Metanephros (tissue), 2 donors: Measurements from ENCODE around the gene ERVK3-1. TPM values are rescaled to one million over a fixed set of nuclear protein-coding genes. Genes with fewer than 3 reads are reported as not detected.

Experiments
- small RNA-seq: library from RNA; depleted of rRNA; stranded (forward); fragments of <200 nt; gene quantifications from one replicate; pipeline ENCODE3, GENCODE V24; 2014; ENCODE audit warnings: low replicate concordance
- total RNA-seq: library from RNA; depleted of rRNA; stranded (reverse); fragments of >200 nt; gene quantifications from one replicate; pipeline ENCODE4 v1.2.3, GENCODE V29; 2014

ERVK3-1 gene, protein sequence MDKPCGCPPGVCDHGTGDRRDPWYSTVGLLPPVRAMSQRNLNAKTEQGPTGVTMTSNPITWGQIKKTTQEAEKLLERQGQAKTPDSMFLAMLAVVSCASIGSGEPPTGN
- total RNA-seq, result 38.0 TPM

DNA sequence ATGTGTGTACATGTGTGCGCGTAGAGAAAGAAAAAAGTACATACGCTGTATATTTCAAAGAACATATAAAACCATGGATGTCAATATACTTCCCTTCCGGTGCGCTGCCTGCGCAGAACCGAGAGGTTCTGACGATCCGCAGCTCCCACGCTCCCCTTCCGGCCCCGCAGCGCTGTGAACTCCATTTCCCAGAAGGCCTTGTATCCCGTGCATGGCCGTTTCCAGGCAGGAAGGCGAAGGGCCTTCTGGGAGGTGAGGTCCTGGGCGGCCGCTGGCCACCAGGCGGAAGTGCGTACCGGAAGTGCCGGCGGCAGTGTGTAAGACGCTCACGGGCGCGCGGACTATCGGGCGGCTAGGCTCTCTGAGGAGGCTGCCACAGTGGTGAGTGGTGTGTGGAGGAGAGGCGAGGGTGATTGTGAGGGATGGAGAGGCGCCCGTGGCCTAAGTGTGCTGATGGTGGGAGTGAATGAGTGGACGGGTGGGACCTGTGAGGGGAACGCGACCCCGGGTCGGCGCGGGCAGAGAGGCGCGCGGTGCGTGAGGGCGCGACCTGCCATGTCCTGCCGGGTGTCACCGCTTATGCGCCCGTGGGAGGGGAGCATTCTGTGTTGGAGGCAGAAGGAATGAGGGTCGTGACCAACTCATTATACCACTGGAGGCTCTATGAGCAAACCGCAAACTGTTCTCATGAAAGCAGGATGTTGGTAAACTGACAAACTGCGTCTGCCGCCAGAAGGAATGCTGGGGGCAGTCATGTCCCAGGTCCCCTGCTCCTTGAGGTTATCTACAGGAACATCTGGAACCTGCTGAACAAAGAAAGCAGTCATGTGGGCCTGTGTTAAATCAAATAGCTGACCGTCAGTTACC is at the start of gene ERVK3-1:
Gene ERVK3-1 (plus strand): TSS at position 313 of the 867 bp plus-strand sequence. CDS start 6,792 bp downstream, outside the sequence.

DNA sequence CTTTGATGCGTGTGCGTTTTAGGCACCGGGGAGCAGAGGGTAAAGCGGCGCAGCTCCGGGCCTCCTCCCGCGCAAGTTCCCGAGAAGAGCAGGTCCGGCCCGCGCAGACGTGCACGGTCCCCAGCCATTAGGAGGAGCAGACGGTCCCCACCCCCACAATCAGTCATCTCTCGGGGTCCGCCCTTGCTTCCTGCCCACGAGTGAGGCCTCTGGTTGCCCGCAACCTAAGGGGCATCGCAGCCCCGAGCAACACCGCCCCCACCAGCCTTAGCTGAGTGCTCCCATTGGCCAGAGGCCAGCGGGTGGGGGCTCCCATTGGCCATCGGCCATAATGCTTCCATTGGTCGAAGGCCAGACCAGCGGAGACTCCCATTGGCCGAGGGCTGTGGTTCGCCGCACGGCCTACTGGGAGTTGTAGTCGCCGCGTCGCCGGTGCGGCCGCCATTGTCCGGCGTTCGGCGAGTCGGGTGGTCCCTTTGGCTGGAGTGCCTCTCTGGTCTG is 26.6 kb upstream of the ERVK3-1 start, which contains the start of gene ZNF8:
Gene ZNF8 (plus strand): TSS at position 415 of the 501 bp plus-strand sequence. CDS start 127 bp downstream, outside the sequence.

DNA sequence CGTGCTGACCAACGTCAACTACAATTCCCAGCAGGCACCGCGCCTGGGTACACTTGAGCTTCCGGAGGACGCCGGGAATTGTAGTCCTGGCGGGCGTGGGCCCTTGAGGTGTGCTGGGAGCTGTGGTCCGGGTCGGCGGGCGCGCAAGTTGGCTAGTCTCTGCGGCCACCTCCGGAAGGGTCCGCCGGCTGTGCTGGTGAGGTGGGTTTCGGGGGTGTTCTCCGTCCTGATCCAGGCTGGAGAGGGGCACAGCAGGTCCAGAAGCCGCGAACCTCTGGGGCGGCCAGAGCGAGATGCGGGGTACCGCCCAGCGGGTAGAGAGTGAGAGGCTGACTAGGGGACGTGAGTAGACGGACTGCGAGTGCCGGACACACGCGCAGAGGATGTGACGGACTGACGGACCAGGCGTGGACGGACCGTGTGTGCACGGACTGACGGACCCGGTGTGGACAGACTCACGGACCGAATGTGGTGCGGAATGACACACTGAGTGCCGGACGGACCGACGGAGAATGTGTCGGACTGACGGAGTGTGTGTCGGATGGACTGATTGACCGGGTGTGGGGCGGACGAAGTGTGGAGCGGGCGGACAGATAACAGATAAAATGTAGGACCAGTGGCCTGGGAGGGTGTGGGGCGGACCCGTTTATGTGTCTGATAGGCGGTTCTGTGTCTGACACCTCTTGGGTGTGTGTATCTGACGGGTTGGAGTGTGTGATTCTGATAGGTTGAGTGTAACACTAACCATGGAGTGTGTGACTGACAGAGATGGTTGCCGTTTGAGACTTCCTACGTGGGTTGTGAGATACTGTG is 21.9 kb downstream of the ERVK3-1 start, which contains the start of gene ZSCAN22:
Gene ZSCAN22 (plus strand): TSS at position 81 of the 813 bp plus-strand sequence. CDS start 7,809 bp downstream, outside the sequence.

DNA sequence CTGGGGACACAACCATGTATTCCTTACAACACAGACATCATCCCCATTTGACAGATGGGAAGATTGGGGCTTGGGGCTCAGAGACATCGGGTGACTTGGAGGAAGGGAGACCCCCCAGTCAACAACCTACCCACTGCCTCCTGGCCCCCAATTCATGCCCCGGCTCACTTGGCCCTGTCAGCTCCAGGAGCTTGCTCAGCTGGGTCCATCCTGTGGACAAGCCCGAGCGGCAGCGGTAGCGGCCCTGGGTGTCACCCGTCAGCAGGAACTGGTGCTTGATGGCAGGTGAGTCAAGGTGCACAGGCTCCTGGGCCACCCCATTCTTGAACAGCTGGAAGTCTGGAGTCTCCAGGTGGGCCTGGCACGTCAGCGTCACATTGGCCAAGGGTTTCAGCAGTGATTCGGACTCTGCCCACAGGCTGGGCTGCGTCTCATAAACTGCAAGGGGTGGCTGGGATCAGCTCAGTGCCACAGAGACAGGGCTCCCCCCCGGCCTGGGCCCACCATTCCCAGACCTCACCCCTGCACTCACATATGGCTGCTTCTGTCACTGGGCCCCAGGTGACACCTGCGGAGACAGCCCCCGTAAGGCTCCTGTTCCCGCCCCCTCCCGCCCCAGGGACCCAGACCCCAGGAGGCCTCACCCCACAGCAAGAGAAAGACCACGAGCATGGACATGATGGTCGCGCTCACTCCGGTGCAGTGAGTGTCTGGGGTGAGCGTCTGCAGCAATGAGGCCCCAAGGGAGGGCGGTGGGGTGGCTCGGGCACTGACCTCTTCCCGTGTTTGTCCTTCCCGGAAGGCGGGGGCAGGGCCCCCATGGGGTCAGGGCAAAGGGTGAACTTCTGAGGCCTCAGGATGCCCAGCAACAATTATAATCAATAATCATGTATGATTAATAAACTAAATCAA is 47.8 kb downstream of the ERVK3-1 start, which contains the start of gene A1BG:
Gene A1BG (minus strand): TSS at position 733 of the 912 bp plus-strand sequence. CDS start 55 bp downstream, at position 678.

DNA sequence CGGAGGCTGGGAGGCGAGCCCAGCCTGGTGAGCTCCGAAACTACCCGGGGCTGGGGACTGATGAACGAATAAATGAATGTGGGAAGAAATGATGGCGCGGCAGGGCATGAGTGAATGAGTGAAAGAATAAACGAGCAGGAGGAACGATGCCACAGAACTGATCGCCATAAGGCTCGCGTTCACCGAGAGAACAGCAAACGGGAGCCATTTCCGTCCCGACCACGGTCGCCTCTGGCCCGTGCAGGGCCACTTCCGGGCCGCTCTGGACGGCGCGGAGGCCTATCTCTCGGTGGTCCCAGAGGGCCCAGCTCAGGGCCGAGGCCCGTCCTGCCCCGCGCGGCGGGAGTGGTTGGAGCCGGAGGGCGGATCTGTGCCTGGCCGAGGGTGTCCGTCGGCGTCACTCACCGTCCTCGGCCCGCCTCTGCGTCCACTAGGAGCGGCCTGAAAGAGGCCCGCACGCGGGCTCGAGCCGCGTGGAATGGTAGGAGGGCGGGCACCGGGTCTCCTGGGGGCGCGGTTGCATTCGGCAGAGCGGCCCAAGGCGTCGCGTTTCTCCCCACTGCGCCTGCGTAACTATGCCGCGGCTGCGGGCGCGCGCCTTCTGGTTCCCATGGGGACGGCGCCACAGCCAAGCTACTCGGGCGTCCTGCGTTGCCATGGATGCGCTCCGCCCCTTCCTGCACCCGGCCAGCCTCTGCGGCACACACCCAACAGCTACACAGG is 57.3 kb downstream of the ERVK3-1 start, which contains the start of gene ZNF497:
Gene ZNF497 (minus strand): TSS at position 480 of the 723 bp plus-strand sequence. CDS start 5,116 bp downstream, outside the sequence.

Small RNA genes lying within 50 kb of the gene (small RNA-seq; reads per million reads assigned to genes)
- gene MIR6806 (0.09 reads per million), gene RNA5SP473 (not detected)

Other genes with a start within 250 kb of the ERVK3-1 start
- 18.4 TPM for gene ZNF135, start 246.1 kb upstream of the ERVK3-1 start, total RNA-seq
- 144 TPM for gene ZSCAN18, start 207.1 kb upstream of the ERVK3-1 start, total RNA-seq
- 24.6 TPM for gene ZNF329, start 154.6 kb upstream of the ERVK3-1 start, total RNA-seq
- gene ZNF274, start 122.3 kb upstream of the ERVK3-1 start, total RNA-seq, result 17.5 TPM
- gene ZNF544, start 76.5 kb upstream of the ERVK3-1 start, total RNA-seq, result 57.1 TPM
- gene ZNF8, start 26.4 kb upstream of the ERVK3-1 start, total RNA-seq, result 10.9 TPM
- gene ZSCAN22, start 21.6 kb downstream of the ERVK3-1 start, total RNA-seq, result 2.7 TPM
- gene A1BG, start 48.1 kb downstream of the ERVK3-1 start, total RNA-seq, result 4.3 TPM
- 7.1 TPM for gene ZNF497, start 57.4 kb downstream of the ERVK3-1 start, total RNA-seq
- 4.7 TPM for gene ZNF837, start 75.7 kb downstream of the ERVK3-1 start, total RNA-seq
- gene RPS5, start 81.9 kb downstream of the ERVK3-1 start, total RNA-seq, result 1,732 TPM
- not detected for gene RNF225, start 90.3 kb downstream of the ERVK3-1 start, total RNA-seq
- gene ZNF584, start 103.3 kb downstream of the ERVK3-1 start, total RNA-seq, result 27.2 TPM
- gene ZNF132, start 134.8 kb downstream of the ERVK3-1 start, total RNA-seq, result 11.8 TPM
- 13.7 TPM for gene ZNF324B, start 146.2 kb downstream of the ERVK3-1 start, total RNA-seq
- gene ZNF324, start 161.7 kb downstream of the ERVK3-1 start, total RNA-seq, result 24.7 TPM
- 18.7 TPM for gene ZNF446, start 171.0 kb downstream of the ERVK3-1 start, total RNA-seq
- 6.9 TPM for gene SLC27A5, start 206.6 kb downstream of the ERVK3-1 start, total RNA-seq
- 12.1 TPM for gene ZBTB45, start 214.4 kb downstream of the ERVK3-1 start, total RNA-seq
- 422 TPM for gene TRIM28, start 238.7 kb downstream of the ERVK3-1 start, total RNA-seq
- 77.3 TPM for gene CHMP2A, start 249.7 kb downstream of the ERVK3-1 start, total RNA-seq